SK-N-SH (cell line): Measurements from ENCODE around the gene DGLUCY. TPM values are rescaled to one million over a fixed set of nuclear protein-coding genes. Genes with fewer than 3 reads are reported as not detected.

ENCODE experiments used
- CTCF ChIA-PET: fragments of 300-600, 350-600 bp; formaldehyde crosslinking; extraction: SDS; loops from one replicate; lab custom pipeline; 2021; lab: Yijun Ruan, JAX
- POLR2A ChIA-PET: fragments of 350-600 bp; sonication (Branson Sonifier 250); formaldehyde crosslinking; extraction: SDS; loops from one replicate; lab custom pipeline; 2020; ENCODE audit warnings: antibody characterized with exemption, inconsistent platforms; lab: Yijun Ruan, JAX
- DNase-seq: peaks from one replicate; pipeline ENCODE4 v3.0.0; 2012
- H2AFZ ChIP-seq: fragments of 200-600 bp; sonication (generic); 2 replicates; pipeline ENCODE4 v1.8.1; 2016; ENCODE audit warnings: antibody characterized with exemption, mild to moderate bottlenecking, low read depth
- H3F3A ChIP-seq: fragments of 200-600 bp; sonication (generic); replicated peaks from 2 replicates; pipeline ENCODE3; 2016; ENCODE audit warnings: antibody characterized with exemption, mild to moderate bottlenecking; ENCODE audit not compliant: insufficient read depth
- H3K27ac ChIP-seq, 2 experiments: fragments of 200-500 bp in 1 of 2; fragments of 200-600 bp in 1 of 2; sonication (Bioruptor generic) in 1 of 2; sonication (generic), shearing (Covaris generic) in 1 of 2; 2 replicates each; pipeline versions ENCODE4 v1.5.1 to v1.6.1; 2014 to 2016; ENCODE audit warnings: low read depth in 2 of 2, inconsistent platforms in 1 of 2, low read length in 1 of 2, mild to moderate bottlenecking in 1 of 2, mixed read lengths in 1 of 2
- H3K27me3 ChIP-seq: fragments of 200-600 bp; sonication (generic), shearing (Covaris generic); 2 replicates; pipeline ENCODE4 v1.6.1; 2016; ENCODE audit warnings: mixed run types; ENCODE audit not compliant: insufficient read depth
- H3K36me3 ChIP-seq, 2 experiments: fragments of 200-500 bp in 1 of 2; fragments of 200-600 bp in 1 of 2; sonication (Bioruptor generic) in 1 of 2; sonication (generic) in 1 of 2; replicated peaks in 1 of 2; 2 replicates each; pipeline versions ENCODE3 to v1.5.1; 2014 to 2016; ENCODE audit warnings: low read length in 1 of 2, mild to moderate bottlenecking in 1 of 2; ENCODE audit not compliant: insufficient read depth in 2 of 2, control insufficient read depth in 1 of 2
- H3K4me1 ChIP-seq, 2 experiments: fragments of 200-500 bp in 1 of 2; fragments of 200-600 bp in 1 of 2; sonication (Bioruptor generic) in 1 of 2; sonication (generic), shearing (Covaris generic) in 1 of 2; 2 replicates each; pipeline versions ENCODE4 v1.5.1 to v1.6.1; 2014 to 2016; ENCODE audit warnings: low read depth in 1 of 2, low read length in 1 of 2, mixed run types in 1 of 2; ENCODE audit not compliant: insufficient read depth in 2 of 2, control insufficient read depth in 1 of 2
- H3K4me2 ChIP-seq: fragments of 200-600 bp; sonication (generic), shearing (Covaris generic); 2 replicates; pipeline ENCODE4 v1.6.1; 2017; ENCODE audit warnings: mixed run types
- H3K4me3 ChIP-seq, 2 experiments: fragments of 200-500 bp in 1 of 2; fragments of 200-600 bp in 1 of 2; sonication (Bioruptor generic) in 1 of 2; sonication (generic), shearing (Covaris generic) in 1 of 2; 2 replicates each; pipeline versions ENCODE4 v1.5.1 to v1.8.1; 2014 to 2016; ENCODE audit warnings: low read depth in 2 of 2, inconsistent platforms in 1 of 2, low read length in 1 of 2, mild to moderate bottlenecking in 1 of 2, mixed read lengths in 1 of 2, moderate library complexity in 1 of 2
- H3K79me2 ChIP-seq: fragments of 200-600 bp; sonication (generic); 2 replicates; pipeline ENCODE4 v1.8.1; 2017; ENCODE audit warnings: mild to moderate bottlenecking; ENCODE audit not compliant: insufficient read depth
- H3K9ac ChIP-seq: fragments of 200-600 bp; sonication (generic); 2 replicates; pipeline ENCODE4 v1.6.1; 2017; ENCODE audit warnings: mixed run types
- H3K9me2 ChIP-seq: fragments of 200-600 bp; sonication (generic); 2 replicates; pipeline ENCODE4 v1.6.1; 2017; ENCODE audit warnings: mixed run types
- H3K9me3 ChIP-seq: fragments of 200-600 bp; sonication (generic); 2 replicates; pipeline ENCODE4 v1.6.1; 2017; ENCODE audit warnings: mixed run types, mild to moderate bottlenecking, moderate library complexity
- H4K20me1 ChIP-seq: fragments of 200-600 bp; sonication (generic); 2 replicates; pipeline ENCODE4 v1.6.1; 2017; ENCODE audit warnings: mild to moderate bottlenecking, mixed run types; ENCODE audit not compliant: insufficient read depth
- EP300 ChIP-seq, 2 experiments: IDR thresholded peaks; 2 replicates each; pipeline versions ENCODE4 v1.4.0 to v1.6.1; 2012; ENCODE audit warnings: borderline replicate concordance in 1 of 2, low read depth in 1 of 2, low read length in 1 of 2
- FOSL2 ChIP-seq: IDR thresholded peaks from 2 replicates; pipeline ENCODE4 v1.4.0; 2012; ENCODE audit warnings: low read depth, mild to moderate bottlenecking, moderate library complexity, borderline replicate concordance
- GABPA ChIP-seq: IDR thresholded peaks from 2 replicates; pipeline ENCODE4 v1.4.0; 2012; ENCODE audit warnings: low read depth, mild to moderate bottlenecking
- IRF3 ChIP-seq: fragments of 150-350 bp; IDR thresholded peaks from 2 replicates; pipeline ENCODE4 v1.6.1; 2016; ENCODE audit warnings: mild to moderate bottlenecking, low read depth, low read length
- MXI1 ChIP-seq: IDR thresholded peaks from 2 replicates; pipeline ENCODE4 v1.6.1; 2012; ENCODE audit warnings: mild to moderate bottlenecking, low read depth, low read length, improper control_type of control experiment
- POLR2AphosphoS5 ChIP-seq: IDR thresholded peaks from 2 replicates; pipeline ENCODE4 v1.6.1; 2012; ENCODE audit warnings: low read depth, low read length
- RAD21 ChIP-seq: IDR thresholded peaks from 2 replicates; pipeline ENCODE4 v1.6.1; 2012; ENCODE audit warnings: mild to moderate bottlenecking, low read length
- RCOR1 ChIP-seq: fragments of 150-350 bp; IDR thresholded peaks from 2 replicates; pipeline ENCODE4 v1.6.1; 2017; ENCODE audit warnings: antibody characterized with exemption, low read length
- RFX5 ChIP-seq: IDR thresholded peaks from 2 replicates; pipeline ENCODE4 v1.6.1; 2012; ENCODE audit warnings: mild to moderate bottlenecking, improper control_type of control experiment, low read length
- SIN3A ChIP-seq: IDR thresholded peaks from 2 replicates; pipeline ENCODE4 v1.6.1; 2012; ENCODE audit warnings: low read depth, mild to moderate bottlenecking, low read length, moderate library complexity, borderline replicate concordance
- TAF1 ChIP-seq: IDR thresholded peaks from 2 replicates; pipeline ENCODE4 v1.6.1; 2012; ENCODE audit warnings: low read depth, mild to moderate bottlenecking, low read length, moderate library complexity, borderline replicate concordance
- TEAD4 ChIP-seq: IDR thresholded peaks from 2 replicates; pipeline ENCODE4 v1.4.0; 2012; ENCODE audit warnings: mild to moderate bottlenecking, borderline replicate concordance; ENCODE audit not compliant: insufficient read depth
- USF1 ChIP-seq: IDR thresholded peaks from 2 replicates; pipeline ENCODE4 v1.4.0; 2012; ENCODE audit warnings: low read depth, borderline replicate concordance
- YY1 ChIP-seq: IDR thresholded peaks from 2 replicates; pipeline ENCODE4 v1.4.0; 2012; ENCODE audit warnings: low read depth, mild to moderate bottlenecking
- WGBS: methylation state at CpG from one replicate; pipeline ENCODE4 v1.1.6; 2017; ENCODE audit warnings: low lambda C conversion rate; 5-methylcytosine and 5-hydroxymethylcytosine counted together
- polyA plus RNA-seq, 3 experiments: library from polyadenylated mRNA; depleted of rRNA; stranded (reverse); fragments of >200 nt; gene quantifications; 2 replicates each; pipeline ENCODE4 v1.2.3, GENCODE V29; 2012
- TF ChIP-seq, protein P1 (sequence below): IDR thresholded peaks from 2 replicates; pipeline ENCODE4 v1.6.1; 2012; ENCODE audit warnings: mild to moderate bottlenecking, low read depth, low read length, moderate library complexity
- TF ChIP-seq, protein P2 (sequence below): IDR thresholded peaks from 2 replicates; pipeline ENCODE4 v1.4.0; 2012; ENCODE audit warnings: low read depth
- TF ChIP-seq, protein P3 (sequence below): IDR thresholded peaks from 2 replicates; pipeline ENCODE4 v1.4.0; 2012; ENCODE audit warnings: low read depth, borderline replicate concordance

DGLUCY gene
- polyA plus RNA-seq, 1 of the 3 experiments (the other 2 are of a cell fraction): 17.2 TPM

- TF ChIP-seq, protein P1, sequence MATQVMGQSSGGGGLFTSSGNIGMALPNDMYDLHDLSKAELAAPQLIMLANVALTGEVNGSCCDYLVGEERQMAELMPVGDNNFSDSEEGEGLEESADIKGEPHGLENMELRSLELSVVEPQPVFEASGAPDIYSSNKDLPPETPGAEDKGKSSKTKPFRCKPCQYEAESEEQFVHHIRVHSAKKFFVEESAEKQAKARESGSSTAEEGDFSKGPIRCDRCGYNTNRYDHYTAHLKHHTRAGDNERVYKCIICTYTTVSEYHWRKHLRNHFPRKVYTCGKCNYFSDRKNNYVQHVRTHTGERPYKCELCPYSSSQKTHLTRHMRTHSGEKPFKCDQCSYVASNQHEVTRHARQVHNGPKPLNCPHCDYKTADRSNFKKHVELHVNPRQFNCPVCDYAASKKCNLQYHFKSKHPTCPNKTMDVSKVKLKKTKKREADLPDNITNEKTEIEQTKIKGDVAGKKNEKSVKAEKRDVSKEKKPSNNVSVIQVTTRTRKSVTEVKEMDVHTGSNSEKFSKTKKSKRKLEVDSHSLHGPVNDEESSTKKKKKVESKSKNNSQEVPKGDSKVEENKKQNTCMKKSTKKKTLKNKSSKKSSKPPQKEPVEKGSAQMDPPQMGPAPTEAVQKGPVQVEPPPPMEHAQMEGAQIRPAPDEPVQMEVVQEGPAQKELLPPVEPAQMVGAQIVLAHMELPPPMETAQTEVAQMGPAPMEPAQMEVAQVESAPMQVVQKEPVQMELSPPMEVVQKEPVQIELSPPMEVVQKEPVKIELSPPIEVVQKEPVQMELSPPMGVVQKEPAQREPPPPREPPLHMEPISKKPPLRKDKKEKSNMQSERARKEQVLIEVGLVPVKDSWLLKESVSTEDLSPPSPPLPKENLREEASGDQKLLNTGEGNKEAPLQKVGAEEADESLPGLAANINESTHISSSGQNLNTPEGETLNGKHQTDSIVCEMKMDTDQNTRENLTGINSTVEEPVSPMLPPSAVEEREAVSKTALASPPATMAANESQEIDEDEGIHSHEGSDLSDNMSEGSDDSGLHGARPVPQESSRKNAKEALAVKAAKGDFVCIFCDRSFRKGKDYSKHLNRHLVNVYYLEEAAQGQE: no peak
- TF ChIP-seq, all 33 proteins: peak for 0
Observed at GRCh38 chr14:91202234-91202974, 88.5 kb downstream of the DGLUCY start (continued).

- H3K4me1 ChIP-seq: no peaks in the 10 kb centered on the region
- TF ChIP-seq IRF3: no peak
- no peak for TF ChIP-seq FOSL2
- TF ChIP-seq, all 33 proteins: peak for 0
- no peak for DNase-seq
- H3K27ac ChIP-seq: no peak overlapping the region
- POLR2A ChIA-PET: no interaction called here
- no peaks in the 10 kb centered on the region for H3K27me3 ChIP-seq
- H3K79me2 ChIP-seq: no peaks in the 10 kb centered on the region
- 94% methylated on average over 10 of the region's 14 CpGs for WGBS
- H3K4me3 ChIP-seq: no peak overlapping the region
- H3K36me3 ChIP-seq: peaks cover 0 to 15% of the 10 kb centered on the region in 2 experiments
- H3F3A ChIP-seq: no peaks in the 10 kb centered on the region
- no peaks in the 10 kb centered on the region for H3K9me3 ChIP-seq
- H3K4me2 ChIP-seq: no peak overlapping the region
- CTCF ChIA-PET: no interaction called here
- H2AFZ ChIP-seq: no peak overlapping the region
- H3K9me2 ChIP-seq: no peaks in the 10 kb centered on the region
- H4K20me1 ChIP-seq: no peaks in the 10 kb centered on the region
- no peak overlapping the region for H3K9ac ChIP-seq
Observed at GRCh38 chr14:91204657-91205056, 90.8 kb downstream of the DGLUCY start.

DNA sequence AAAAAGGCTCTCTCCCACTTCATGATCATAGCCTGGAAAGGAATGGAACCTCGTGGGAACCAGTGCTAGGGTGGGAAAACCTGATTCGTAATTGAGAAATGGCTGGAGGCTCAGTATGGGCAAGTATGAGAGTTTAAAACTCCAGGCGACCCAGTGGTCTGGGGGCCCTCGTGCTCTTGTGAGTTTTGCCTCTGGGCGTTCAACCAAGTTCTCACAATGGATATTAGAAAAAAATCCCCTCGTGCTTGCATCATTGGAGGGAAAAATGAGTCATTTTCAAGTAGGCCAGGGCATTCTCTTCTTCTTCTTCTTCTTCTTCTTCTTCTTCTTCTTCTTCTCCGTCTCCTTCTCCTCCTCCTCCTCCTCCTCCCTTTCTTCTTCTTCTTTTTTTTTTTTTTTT lies 91.6 kb downstream of the DGLUCY start:
- no peak overlapping the region for H3K4me2 ChIP-seq
- POLR2A ChIA-PET: no interaction called here
- H3K27me3 ChIP-seq: no peaks in the 10 kb centered on the region
- no peak for DNase-seq
- 88% methylated on average over 7 of the region's 7 CpGs for WGBS
- H4K20me1 ChIP-seq: no peaks in the 10 kb centered on the region
- no peaks in the 10 kb centered on the region for H3K9me2 ChIP-seq
- H3K27ac ChIP-seq: no peak overlapping the region
- H3K9me3 ChIP-seq: no peaks in the 10 kb centered on the region
- no peak overlapping the region for H3K4me3 ChIP-seq
- H2AFZ ChIP-seq: no peak overlapping the region
- no peak overlapping the region for H3K9ac ChIP-seq
- no peaks in the 10 kb centered on the region for H3K79me2 ChIP-seq
- H3K4me1 ChIP-seq: no peaks in the 10 kb centered on the region
- H3K36me3 ChIP-seq: peaks cover 0 to 10% of the 10 kb centered on the region in 2 experiments
- H3F3A ChIP-seq: no peaks in the 10 kb centered on the region
- CTCF ChIA-PET: no interaction called here
- no peak for TF ChIP-seq TEAD4
- no peak for TF ChIP-seq GABPA
- no peak for TF ChIP-seq FOSL2
- no peak for TF ChIP-seq RAD21
- no peak for TF ChIP-seq SIN3A
- TF ChIP-seq RCOR1: no peak
- TF ChIP-seq TAF1: no peak
- no peak for TF ChIP-seq YY1
- no peak for TF ChIP-seq USF1
- no peak for TF ChIP-seq EP300 (IDR thresholded peaks at IDR 0.05; ENCODE audit: borderline replicate concordance in 1 of 2, low read depth in 1 of 2, low read length in 1 of 2)
- TF ChIP-seq, protein P2, sequence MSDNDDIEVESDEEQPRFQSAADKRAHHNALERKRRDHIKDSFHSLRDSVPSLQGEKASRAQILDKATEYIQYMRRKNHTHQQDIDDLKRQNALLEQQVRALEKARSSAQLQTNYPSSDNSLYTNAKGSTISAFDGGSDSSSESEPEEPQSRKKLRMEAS: no peak
- TF ChIP-seq POLR2AphosphoS5: no peak
- TF ChIP-seq RFX5: no peak
- TF ChIP-seq, protein P3, sequence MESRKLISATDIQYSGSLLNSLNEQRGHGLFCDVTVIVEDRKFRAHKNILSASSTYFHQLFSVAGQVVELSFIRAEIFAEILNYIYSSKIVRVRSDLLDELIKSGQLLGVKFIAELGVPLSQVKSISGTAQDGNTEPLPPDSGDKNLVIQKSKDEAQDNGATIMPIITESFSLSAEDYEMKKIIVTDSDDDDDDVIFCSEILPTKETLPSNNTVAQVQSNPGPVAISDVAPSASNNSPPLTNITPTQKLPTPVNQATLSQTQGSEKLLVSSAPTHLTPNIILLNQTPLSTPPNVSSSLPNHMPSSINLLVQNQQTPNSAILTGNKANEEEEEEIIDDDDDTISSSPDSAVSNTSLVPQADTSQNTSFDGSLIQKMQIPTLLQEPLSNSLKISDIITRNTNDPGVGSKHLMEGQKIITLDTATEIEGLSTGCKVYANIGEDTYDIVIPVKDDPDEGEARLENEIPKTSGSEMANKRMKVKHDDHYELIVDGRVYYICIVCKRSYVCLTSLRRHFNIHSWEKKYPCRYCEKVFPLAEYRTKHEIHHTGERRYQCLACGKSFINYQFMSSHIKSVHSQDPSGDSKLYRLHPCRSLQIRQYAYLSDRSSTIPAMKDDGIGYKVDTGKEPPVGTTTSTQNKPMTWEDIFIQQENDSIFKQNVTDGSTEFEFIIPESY: no peak
- TF ChIP-seq MXI1: no peak
